Epithelial cell of esophagus (primary cell): Measurements from ENCODE around the gene SCIMP.
"Not testable (repeated sequence)": the region's sequence is repeated elsewhere in the genome, so short reads cannot be mapped to it uniquely, and the experiment has no call there.

Experiments used
- DNase-seq: peaks from one replicate; pipeline ENCODE4 v3.0.0; 2010; ENCODE audit warnings: low read depth
- H3K4me3 ChIP-seq: 2 replicates; pipeline ENCODE4 v1.5.1; 2011; ENCODE audit warnings: mild to moderate bottlenecking, low read length, control low read depth
- CTCF ChIP-seq: IDR thresholded peaks from 2 replicates; pipeline ENCODE4 v1.5.1; 2011; ENCODE audit warnings: low read depth, mild to moderate bottlenecking, low read length, control low read depth, inconsistent platforms; ENCODE audit not compliant: insufficient read depth; ENCODE audit errors: missing control alignments

Gene SCIMP

GRCh38 chr17:5254903-5255521 lies 20.4 kb upstream of the SCIMP start:
- TF ChIP-seq CTCF = no peak
- no peak overlapping the region for H3K4me3 ChIP-seq
- DNase-seq = peak; percentile 47

- H3K4me3 ChIP-seq = no peak overlapping the region
- no peak for TF ChIP-seq CTCF
- DNase-seq = no peak
Measured at GRCh38 chr17:5254414-5254813, 19.8 kb upstream of the SCIMP start.

- TF ChIP-seq CTCF = peak; percentile 72
- peak; percentile 81 for DNase-seq
- H3K4me3 ChIP-seq = no peak overlapping the region
Measured at GRCh38 chr17:5249615-5250014, 15.0 kb upstream of the SCIMP start.

- no peak overlapping the region for H3K4me3 ChIP-seq
- no peak for TF ChIP-seq CTCF
- no peak for DNase-seq
Measured at GRCh38 chr17:5248821-5249479, 14.3 kb upstream of the SCIMP start.

GRCh38 chr17:5247621-5248020 lies 13.0 kb upstream of the SCIMP start:
- no peak for DNase-seq
- no peak overlapping the region for H3K4me3 ChIP-seq
- TF ChIP-seq CTCF = no peak

GRCh38 chr17:5241861-5242671 lies 7.4 kb upstream of the SCIMP start:
- TF ChIP-seq CTCF = no peak
- no peak overlapping the region for H3K4me3 ChIP-seq
- peak; percentile 67 for DNase-seq

GRCh38 chr17:5239769-5240168 lies 5.1 kb upstream of the SCIMP start:
- H3K4me3 ChIP-seq, DNase-seq: not testable (repeated sequence)
